GM21737 (cell line): Measurements from ENCODE around the gene POLR2J3.
"Not testable (repeated sequence)": the region's sequence is repeated elsewhere in the genome, so short reads cannot be mapped to it uniquely, and the experiment has no call there.

ENCODE experiments used
- ATAC-seq: cut with Tn5 transposase; IDR thresholded peaks from one replicate; pipeline ENCODE4 v1.9.1; 2021; ENCODE audit warnings: mild to moderate bottlenecking, moderate library complexity; ENCODE audit not compliant: unreplicated experiment

POLR2J3 gene

DNA sequence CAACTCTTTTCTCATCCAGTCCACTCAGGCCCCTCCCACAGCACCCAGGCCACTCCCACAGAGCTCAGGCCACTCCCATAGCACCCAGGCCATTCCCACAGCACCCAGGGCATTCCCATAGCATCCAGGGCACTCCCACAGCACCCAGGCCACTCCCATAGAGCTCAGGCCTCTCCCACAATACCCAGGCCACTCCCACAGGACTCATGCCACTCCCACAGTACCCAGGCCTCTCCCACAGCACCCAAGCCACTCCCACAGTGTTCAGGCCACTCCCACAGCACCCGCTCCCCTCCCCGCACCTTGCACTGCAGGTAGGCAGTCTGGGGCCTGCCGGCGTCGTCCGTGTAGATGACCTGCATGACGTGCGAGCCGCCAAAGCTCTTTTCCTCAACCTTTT is 17.5 kb upstream of the POLR2J3 start:
- not testable (repeated sequence) for ATAC-seq

DNA sequence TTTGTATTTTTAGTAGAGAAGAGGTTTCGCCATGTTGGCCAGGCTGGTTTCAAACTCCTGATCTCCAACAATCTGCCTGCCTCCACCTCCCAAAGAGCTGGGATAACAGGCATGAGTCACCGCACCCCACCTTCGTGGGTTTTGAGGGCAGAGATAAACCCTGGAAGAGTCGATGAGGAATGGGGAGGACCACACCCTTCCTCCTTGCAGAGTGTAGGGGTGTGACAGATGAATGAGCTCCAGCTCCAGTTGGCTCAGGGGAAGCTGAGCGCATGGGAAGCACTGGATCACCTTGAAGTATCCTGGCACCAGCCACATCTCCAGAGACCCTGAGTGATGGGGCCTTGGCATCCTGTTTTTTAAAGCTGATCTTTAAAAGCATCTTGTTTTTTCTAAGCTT is 11.1 kb upstream of the POLR2J3 start:
- not testable (repeated sequence) for ATAC-seq

- ATAC-seq = not testable (repeated sequence)
These were observed 9.3 kb upstream of the POLR2J3 start for GRCh38 chr7:102581722-102582121.

DNA sequence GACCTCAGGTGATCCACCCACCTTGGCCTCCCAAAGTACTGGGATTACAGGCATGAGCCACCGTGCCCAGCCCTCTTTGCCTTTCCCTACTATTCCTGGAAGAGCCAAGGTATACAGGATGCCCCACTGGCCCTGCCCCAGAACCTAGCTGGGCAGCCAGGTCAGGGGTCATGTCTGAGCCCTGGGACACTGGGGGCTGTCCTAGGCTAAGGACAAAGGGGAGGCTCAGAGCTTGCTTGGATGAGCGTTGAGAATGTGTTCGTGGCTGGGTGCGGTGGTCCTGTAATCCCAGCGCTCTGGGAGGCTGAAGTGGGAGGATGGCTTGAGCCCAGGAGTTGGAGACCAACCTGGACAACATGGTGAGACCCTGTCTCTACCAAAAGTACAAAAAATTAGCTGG is 6.1 kb upstream of the POLR2J3 start:
- ATAC-seq = not testable (repeated sequence)

- not testable (repeated sequence) for ATAC-seq
These were observed 5.2 kb upstream of the POLR2J3 start for GRCh38 chr7:102577315-102578240.

DNA sequence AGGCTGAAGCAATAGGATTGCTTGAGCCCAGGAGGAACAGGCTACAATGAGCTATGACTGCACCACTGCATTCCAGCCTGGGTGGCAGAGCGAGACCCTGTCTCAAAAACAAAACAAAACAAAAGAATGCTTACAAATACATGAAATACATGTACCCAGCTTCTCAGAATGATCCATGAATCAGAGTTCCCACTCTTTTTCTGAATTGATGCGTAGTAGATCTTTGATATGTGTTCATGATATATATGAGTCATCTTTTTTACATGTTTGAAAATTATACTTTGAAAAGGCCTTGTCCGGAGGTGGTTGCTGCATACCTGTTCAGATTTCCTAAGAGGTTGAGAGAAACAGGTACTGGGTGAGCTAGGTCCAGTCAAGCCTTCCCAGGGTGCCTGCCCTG is 4.0 kb upstream of the POLR2J3 start:
- not testable (repeated sequence) for ATAC-seq

- not testable (repeated sequence) for ATAC-seq
These were observed 2.2 kb upstream of the POLR2J3 start for GRCh38 chr7:102574607-102575006.

GRCh38 chr7:102568620-102569019 is 3.8 kb downstream of the POLR2J3 start:
- ATAC-seq = not testable (repeated sequence)

GRCh38 chr7:102550808-102551422 is 21.5 kb downstream of the POLR2J3 start, which contains the start of gene SPDYE2:
SPDYE2 (plus strand) TSS chr7:102551226; CDS start chr7:102553256, 2,030 bp downstream.
- ATAC-seq = not testable (repeated sequence)

- ATAC-seq = peak; percentile 72
These were observed 26.0 kb downstream of the POLR2J3 start for GRCh38 chr7:102546353-102546752.

- not testable (repeated sequence) for ATAC-seq
These were observed 27.1 kb downstream of the POLR2J3 start for GRCh38 chr7:102545288-102545687.

DNA sequence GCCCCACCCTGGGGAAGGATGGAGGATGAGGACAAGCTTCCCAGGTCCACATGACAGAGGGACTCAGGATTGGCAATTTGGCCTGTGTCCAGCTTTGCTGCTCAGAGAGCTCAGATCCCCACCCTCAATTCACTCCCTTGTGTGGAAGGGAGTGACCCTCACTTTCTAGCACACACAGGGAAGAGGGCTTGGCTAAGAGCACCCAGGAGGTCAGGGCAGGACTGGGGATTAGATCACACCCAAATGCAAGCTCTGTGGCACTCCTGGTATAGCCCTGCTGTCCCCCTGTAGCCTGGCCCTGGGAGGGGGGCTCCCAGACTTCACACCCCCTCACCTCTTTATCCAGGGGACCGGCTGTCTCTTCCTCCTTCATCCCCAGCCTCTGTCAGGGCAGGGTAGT is 28.0 kb downstream of the POLR2J3 start:
- ATAC-seq = not testable (repeated sequence)

DNA sequence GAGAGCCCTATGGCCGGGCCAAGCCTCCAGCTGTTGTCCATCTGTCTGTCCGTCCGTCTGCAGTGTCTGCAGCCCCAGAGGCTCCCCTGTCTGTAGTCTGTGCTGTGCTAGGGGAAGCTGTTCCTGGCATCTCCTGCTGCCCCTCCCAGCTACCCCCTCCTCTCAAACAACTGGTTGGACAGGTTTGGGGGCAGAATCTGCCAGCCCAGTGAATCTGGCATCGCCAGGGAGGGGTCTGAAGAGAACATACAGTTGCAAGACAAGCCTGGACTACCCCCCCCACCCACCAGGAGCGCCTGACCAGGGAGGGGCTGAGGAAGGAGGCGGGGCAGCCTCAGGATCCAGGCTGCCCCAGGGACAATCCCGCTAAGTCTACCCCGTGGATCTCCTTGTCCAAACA is 28.8 kb downstream of the POLR2J3 start, which contains the start of gene UPK3BL2:
Gene UPK3BL2 (minus strand): TSS at position 101 of the 400 bp plus-strand sequence. CDS start 60 bp downstream, at position 41.
- ATAC-seq = not testable (repeated sequence)

DNA sequence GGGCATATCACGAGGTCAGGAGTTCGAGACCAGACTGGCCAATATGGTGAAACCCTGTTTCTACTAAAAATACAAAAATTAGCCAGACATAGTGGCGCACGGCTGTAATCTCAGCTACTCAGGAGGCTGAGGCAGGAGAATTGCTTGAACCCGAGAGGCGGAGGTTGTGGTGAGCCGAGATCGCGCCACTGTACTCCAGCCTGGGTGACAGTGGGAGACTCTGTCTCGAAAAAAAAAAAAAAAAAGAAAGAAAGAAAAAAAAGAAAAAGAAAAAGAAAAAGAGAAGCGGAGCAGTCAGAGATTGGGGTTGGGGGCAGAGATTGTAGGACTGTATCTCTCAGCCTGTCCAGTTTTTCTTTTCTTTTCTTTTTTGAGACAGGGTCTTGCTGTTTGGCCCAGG is 29.6 kb downstream of the POLR2J3 start:
- ATAC-seq = not testable (repeated sequence)

GRCh38 chr7:102542083-102542482 is 30.3 kb downstream of the POLR2J3 start:
- ATAC-seq = not testable (repeated sequence)

- not testable (repeated sequence) for ATAC-seq
These were observed 31.8 kb downstream of the POLR2J3 start for GRCh38 chr7:102540604-102541003.

DNA sequence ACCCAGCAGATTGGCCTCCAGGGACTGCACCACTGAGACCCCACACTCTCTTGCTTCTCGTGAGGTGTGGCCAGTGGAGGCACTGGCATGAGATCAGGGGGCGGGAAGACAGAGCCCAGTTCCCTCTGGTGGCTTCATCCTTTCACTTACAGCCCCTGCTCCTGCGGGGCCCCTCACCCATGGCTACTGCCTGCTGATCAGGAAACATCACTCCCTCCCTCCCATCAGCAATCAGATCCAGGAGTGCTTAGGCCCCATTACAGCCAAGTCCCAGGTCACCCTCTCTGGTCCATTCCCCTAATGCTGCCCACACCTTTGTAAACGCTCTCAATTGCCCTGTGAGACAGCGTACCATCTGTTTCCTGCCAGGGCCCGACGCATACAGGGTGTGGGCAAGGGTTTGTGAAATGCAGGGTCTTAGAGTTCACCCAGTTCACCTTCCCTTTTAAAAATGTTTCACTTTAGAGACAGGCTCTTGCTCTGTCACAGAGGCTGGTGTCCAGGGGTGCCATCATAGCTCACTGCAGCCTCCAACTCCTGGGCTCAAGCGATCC is 37.2 kb downstream of the POLR2J3 start:
- ATAC-seq = not testable (repeated sequence)

GRCh38 chr7:102532127-102532526 is 40.3 kb downstream of the POLR2J3 start:
- not testable (repeated sequence) for ATAC-seq

- not testable (repeated sequence) for ATAC-seq
These were observed 40.8 kb downstream of the POLR2J3 start for GRCh38 chr7:102531583-102531982.

DNA sequence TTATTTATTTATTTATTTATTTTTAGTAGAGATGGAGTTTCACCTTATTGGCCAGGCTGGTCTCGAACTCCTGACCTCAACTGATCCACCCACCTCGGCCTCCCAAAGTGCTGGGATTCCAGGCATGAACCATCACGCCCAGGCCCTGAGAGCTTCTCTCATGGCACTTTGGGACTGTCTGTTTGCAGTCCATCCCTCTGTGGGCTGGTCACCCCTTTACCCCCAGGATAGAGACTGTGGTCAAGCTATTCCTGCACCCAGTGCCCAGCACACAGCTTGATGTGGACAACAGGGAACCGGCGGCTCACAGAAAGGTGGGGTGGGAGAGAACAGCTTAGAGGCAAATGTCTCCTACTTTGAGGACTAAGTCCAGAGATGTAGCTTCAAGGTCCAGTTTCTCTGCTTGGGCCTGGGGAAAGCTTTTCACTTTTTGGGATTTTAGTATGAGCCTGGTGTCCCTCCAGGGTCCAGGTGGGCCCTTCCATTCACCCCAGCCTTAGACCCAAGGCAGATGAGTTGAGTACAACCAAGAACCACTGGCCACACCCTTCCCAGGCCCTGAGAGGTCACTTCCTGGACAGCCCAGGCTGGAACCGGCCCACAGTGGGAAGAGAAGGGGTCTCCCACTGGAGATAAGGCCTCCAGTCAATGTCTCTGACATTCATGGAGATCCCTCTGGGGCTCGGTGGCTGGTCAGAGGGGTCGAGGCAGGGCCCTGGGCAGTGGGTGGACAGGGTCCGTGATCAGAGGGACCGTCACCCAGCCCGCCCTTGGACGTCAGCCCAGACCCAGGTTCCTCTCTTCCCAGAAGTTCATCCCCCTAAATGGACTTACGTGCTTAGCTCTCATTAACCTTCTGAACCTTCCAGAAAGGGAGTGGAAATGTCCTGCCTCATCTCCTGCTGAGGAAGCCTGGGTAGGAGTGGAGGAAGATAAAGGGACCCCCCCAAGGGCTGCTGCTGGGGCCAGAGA is 44.3 kb downstream of the POLR2J3 start:
- ATAC-seq = not testable (repeated sequence)
